ENCODE results near the gene EHBP1. TPM values are rescaled to one million over a fixed set of nuclear protein-coding genes. Genes with fewer than 3 reads are reported as not detected.

The EHBP1 gene
- 10.0 TPM for total RNA-seq (2013)
- polyA plus RNA-seq (1 to 10 TPM; 4.2 to 6.1 (median 6.0) TPM), polyA minus RNA-seq (4.9 and 5.5 TPM in 2 replicates), total RNA-seq (3.5 to 16.5 (median 11.7) reads per million in 11 experiments)

DNA sequence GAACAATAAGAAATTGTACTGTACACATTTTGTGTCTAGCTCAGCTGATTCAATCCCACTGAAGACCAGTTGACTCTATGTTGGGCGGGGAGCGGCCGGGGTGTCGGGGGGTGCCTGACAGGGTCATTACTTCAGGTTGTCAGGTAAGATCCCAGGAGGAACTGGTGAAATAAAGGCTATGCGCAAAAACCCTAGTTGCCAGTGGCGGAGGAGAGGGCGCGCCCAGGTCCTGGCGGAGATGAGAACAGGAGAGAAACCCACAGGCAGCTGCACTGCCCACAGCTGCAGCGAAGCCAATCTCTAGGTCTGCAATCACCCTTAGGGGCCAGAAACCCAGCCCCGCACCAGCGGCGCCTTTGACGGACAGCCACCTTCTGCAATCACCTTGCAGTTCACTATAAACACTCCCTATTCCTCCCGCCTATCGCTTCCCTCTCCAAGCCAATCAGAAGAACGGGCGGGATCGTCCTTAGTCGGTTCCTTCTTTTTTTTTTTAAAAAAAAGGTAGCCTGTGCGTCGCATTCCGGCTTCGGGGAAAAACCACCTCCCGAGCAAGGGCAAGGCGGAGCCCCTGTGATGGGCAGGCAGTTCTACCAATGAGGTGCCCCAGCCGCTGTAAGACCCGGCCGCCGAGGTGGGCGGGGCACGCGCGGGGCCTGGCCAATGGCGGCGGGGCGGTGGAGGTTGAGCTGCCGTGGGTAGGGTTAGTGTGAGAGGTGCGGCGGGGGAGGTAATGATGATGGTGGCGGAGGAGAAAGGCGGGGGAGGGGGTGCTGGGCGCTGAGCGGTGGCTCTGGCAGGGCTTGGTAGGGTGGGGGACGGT lies at the start of gene EHBP1:
Gene EHBP1, plus strand, starts transcription at position 707 of the 823 bp plus-strand sequence. CDS start 1,479 bp downstream, outside the sequence.
- no peaks in the 10 kb centered on the region for H4K20me1 ChIP-seq (ENCODE audit: insufficient read depth, low read length)
- Mint-ChIP-seq H3K4me1 (peaks cover 32% of the 10 kb centered on the region), H3K27me3 (ENCODE audit: low read depth in 3 of 3) (peaks cover 0 to 6% (median 3%) of the 10 kb centered on the region in 3 donors), H3K4me3 (peak within 1 kb of the TSS; percentile 92 to 95), H3K36me3 (peaks cover 6 to 9% of the 10 kb centered on the region in 2 donors), H3K9me3 (peaks cover 0 to 2% (median 0%) of the 10 kb centered on the region in 7 donors), H3K27ac (peak within 1 kb of the TSS; percentile 82 to 94 (median 85))
- TF ChIP-seq, protein P1, sequence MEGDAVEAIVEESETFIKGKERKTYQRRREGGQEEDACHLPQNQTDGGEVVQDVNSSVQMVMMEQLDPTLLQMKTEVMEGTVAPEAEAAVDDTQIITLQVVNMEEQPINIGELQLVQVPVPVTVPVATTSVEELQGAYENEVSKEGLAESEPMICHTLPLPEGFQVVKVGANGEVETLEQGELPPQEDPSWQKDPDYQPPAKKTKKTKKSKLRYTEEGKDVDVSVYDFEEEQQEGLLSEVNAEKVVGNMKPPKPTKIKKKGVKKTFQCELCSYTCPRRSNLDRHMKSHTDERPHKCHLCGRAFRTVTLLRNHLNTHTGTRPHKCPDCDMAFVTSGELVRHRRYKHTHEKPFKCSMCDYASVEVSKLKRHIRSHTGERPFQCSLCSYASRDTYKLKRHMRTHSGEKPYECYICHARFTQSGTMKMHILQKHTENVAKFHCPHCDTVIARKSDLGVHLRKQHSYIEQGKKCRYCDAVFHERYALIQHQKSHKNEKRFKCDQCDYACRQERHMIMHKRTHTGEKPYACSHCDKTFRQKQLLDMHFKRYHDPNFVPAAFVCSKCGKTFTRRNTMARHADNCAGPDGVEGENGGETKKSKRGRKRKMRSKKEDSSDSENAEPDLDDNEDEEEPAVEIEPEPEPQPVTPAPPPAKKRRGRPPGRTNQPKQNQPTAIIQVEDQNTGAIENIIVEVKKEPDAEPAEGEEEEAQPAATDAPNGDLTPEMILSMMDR (IDR thresholded peaks at IDR 0.05) = no peak
- DNase-seq = peak; percentile 96 to 99 (median 98)
- H3K27me3 ChIP-seq (ENCODE audit: control insufficient read depth in 2 of 2, insufficient read depth in 2 of 2, low read length in 2 of 2) = no peaks in the 10 kb centered on the region
- peak within 1 kb of the TSS; percentile 84 for H3K4me2 ChIP-seq (replicated peaks; ENCODE audit: extremely low read depth, low read length, poor library complexity, severe bottlenecking)
- intact Hi-C loops (cut with micrococcal nuclease) = loop anchor here (5.0 to 10.0 kb wide), 4 partner anchors 510 to 1137 kb away; partner anchors contain the start of genes B3GNT2 (in 1 of the 2), CCT4 (in 1 of the 2), MDH1 (in 1 of the 2) and UGP2 (in 1 of the 2)
- WGBS (ENCODE audit: insufficient coverage) = under 1% methylated on average over 35 of the region's 45 CpGs
- peak within 1 kb of the TSS; percentile 61 to 83 (median 71) for H3K4me3 ChIP-seq (replicated peaks in 1 of 3; ENCODE audit: low read depth in 2 of 3, low read length in 3 of 3)
- H3K4me1 ChIP-seq (ENCODE audit: control insufficient read depth in 1 of 2, insufficient read depth in 2 of 2, low read length in 2 of 2) = peaks cover 17 to 20% of the 10 kb centered on the region in 2 donors
- no peaks in the 10 kb centered on the region for H3K9me3 ChIP-seq (replicated peaks in 1 of 2; ENCODE audit: control insufficient read depth in 1 of 2, insufficient read depth in 1 of 2, low read length in 2 of 2)
- H3K36me3 ChIP-seq (replicated peaks in 1 of 2; ENCODE audit: control insufficient read depth in 1 of 2, insufficient read depth in 2 of 2, low read length in 2 of 2) = peaks cover 2 to 8% of the 10 kb centered on the region in 2 donors
- no peaks in the 10 kb centered on the region for H3K79me2 ChIP-seq (ENCODE audit: insufficient read depth, low read length)
- peak within 1 kb of the TSS; percentile 56 to 69 for H3K27ac ChIP-seq (ENCODE audit: low read depth in 1 of 2, low read length in 2 of 2)
- H2AFZ ChIP-seq (ENCODE audit: insufficient read depth, low read depth, low read length, poor library complexity, severe bottlenecking) = peak within 1 kb of the TSS; percentile 95
- peak within 1 kb of the TSS; percentile 60 for H3K9ac ChIP-seq (ENCODE audit: insufficient read depth, low read length, poor library complexity, severe bottlenecking)

DNA sequence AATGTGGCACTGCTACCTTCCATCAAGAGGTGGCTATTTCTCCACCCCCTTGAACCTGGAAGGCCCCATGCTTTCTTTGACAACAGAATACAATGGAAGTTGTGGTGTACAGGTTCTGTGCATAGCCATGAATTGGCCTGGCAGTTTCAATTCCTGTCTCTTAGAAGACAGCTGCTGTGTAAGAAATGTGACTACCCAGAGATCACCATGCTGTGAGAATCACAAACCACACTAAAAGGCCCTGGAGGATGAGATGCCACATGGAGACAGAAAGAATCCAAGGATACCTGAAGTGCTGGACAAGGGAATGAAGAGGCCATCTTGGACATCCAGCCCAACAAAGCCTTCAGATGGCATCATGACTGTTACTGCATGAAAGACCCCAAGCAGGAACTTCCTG lies 47.7 kb upstream of the EHBP1 start:
- TF ChIP-seq, protein P1 (IDR thresholded peaks at IDR 0.05) = no peak
- Histone ChIP-seq H3K27me3 (ENCODE audit: control insufficient read depth in 2 of 2, insufficient read depth in 2 of 2, low read length in 2 of 2) (no peaks in the 10 kb centered on the region), H3K36me3 (replicated peaks in 1 of 2; ENCODE audit: control insufficient read depth in 1 of 2, insufficient read depth in 2 of 2, low read length in 2 of 2) (no peaks in the 10 kb centered on the region), H3K9me3 (replicated peaks in 1 of 2; ENCODE audit: control insufficient read depth in 1 of 2, insufficient read depth in 1 of 2, low read length in 2 of 2) (no peaks in the 10 kb centered on the region), H3K4me1 (ENCODE audit: control insufficient read depth in 1 of 2, insufficient read depth in 2 of 2, low read length in 2 of 2) (no peaks in the 10 kb centered on the region), H2AFZ (ENCODE audit: insufficient read depth, low read depth, low read length, poor library complexity, severe bottlenecking) (no peak overlapping the region), H4K20me1 (ENCODE audit: insufficient read depth, low read length) (no peaks in the 10 kb centered on the region), H3K4me2 (replicated peaks; ENCODE audit: extremely low read depth, low read length, poor library complexity, severe bottlenecking) (no peak overlapping the region), H3K9ac (ENCODE audit: insufficient read depth, low read length, poor library complexity, severe bottlenecking) (no peak overlapping the region), H3K4me3 (replicated peaks in 1 of 3; ENCODE audit: low read depth in 2 of 3, low read length in 3 of 3) (no peak overlapping the region), H3K79me2 (ENCODE audit: insufficient read depth, low read length) (no peaks in the 10 kb centered on the region), H3K27ac (ENCODE audit: low read depth in 1 of 2, low read length in 2 of 2) (no peak overlapping the region)
- Mint-ChIP-seq H3K27ac (no peak overlapping the region), H3K4me1 (peaks cover 17% of the 10 kb centered on the region), H3K9me3 (peaks cover 0 to 1% (median 0%) of the 10 kb centered on the region in 7 donors), H3K36me3 (no peaks in the 10 kb centered on the region), H3K4me3 (no peak overlapping the region), H3K27me3 (ENCODE audit: low read depth in 3 of 3) (no peaks in the 10 kb centered on the region)
- no peak for DNase-seq
- intact Hi-C loops (cut with micrococcal nuclease) = no loop called here

All from CD14-positive monocyte (primary cell).